GM04504 (cell line): ENCODE measurements around the gene RALGAPA2.

ENCODE experiments used
- DNase-seq: peaks from one replicate; pipeline ENCODE4 v3.0.0-alpha.2; 2012; ENCODE audit warnings: low read depth

Gene RALGAPA2

DNA sequence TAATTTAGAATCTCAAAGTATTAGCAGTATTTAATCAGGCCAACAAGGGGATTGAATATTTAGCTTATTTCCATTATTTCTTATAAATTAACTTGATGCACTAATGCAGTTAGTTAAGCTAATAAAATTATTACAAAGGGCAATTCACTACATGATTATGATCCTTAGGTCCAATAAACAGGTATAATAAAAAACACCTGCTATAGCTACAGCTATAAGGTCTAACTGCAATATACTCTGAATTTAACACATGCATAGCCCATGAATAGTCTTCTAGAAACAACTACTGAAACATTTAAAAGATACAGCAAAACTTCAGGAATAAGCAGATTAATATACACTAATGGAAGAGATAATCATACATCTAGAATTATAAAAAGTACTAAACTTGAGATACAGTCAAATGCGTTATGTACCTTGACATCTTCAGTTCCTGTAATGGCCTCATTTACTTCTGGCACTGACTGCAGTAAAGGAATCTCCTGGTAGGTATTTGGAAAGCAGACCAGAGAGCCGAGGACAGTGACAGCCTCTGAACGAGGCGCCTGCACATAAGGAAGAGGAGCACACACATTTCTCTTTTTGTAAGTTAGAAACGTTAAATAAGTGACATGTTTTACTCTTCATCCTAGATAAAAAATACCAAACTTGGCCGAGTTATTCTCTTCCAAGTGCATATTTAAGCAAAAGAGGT lies 176.1 kb downstream of the RALGAPA2 start:
- no peak for DNase-seq

DNA sequence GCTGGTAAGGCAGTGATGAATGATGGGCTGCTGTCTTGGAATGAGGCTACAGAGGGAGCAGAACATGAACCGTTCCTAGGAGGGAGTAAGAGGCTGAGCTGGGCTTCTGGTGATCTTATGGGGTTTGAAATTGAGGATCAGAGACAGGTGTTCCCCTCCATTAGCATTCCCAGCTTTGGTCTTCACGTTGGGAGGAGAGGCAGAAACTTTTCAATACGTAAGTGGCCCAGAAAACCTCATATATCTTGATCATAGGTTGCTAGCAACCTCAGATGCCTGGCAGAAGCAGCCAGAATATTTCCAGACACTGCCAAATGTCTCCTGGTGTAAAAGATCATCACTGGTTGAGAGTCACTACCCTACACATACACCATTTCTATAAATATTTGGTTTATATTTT lies 177.4 kb downstream of the RALGAPA2 start:
- no peak for DNase-seq

DNA sequence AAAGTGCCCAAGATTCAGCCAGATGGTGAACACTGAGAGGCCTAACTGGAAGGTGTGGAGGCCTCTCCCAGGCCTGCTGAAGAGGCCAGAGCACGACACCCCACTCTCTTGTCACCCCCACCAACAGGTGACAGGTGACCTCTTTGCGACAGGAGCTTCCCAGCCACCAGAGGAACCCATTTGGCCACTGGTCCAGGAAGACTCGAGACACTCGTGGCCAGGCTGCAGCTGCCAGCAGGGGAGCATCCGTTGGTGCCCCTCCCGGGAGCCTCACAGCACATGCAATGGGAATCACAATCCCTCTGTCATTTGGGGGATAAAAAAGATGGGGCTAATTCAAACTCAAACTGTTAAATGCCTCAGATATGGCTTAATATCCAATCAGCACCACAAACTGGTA lies 181.2 kb downstream of the RALGAPA2 start:
- no peak for DNase-seq

DNA sequence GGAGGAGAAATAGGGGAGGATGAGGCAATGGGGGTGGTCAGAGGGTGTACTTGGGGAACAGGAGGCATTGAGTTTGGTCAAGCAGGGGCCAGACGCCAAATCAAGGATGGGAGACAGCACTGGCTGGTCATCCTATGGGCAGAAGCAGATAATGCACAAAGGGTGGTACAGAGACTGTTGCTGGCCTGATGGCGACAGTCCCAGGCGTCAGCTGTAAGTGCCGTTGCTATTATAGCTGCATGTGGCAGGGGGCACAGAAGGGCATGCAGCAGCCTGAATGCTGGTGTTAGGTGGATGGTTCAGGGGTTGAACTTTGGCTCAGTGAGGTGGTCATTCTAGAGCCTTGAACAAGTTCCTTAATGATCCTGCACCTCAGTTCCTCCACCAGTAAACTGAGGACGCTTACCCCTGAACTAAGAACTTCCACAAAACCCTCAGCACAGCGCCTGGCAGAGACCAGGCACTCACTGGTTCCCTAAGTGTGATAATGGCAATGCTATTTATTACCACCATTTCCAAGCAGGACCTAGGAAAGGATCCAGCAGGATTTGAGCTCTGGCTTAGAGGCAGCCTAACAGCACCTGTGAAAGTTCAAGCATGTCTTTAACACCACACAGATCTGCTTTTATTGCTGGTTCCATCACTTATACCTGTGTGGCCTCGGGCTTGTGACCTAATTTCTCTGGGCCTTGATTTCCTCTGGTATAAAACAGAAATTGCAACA lies 181.9 kb downstream of the RALGAPA2 start:
- DNase-seq = no peak

DNA sequence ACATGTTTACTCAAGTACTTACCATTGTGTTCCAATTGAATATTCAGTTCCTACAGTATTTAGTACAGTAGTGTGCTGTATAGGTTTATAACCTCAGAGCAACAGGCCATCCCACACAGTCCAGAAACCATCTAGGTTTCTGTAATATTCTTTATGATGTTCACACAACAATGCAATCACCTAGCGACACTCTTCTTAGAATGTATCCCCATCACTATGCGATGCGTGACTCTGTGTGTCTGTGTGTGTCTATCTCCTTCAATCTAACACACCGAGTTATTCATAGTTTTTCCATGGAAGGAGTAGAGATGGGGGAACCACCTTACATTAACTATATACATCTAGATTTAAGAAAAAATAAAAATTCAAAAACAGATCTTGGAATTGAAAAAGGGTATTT lies 182.8 kb downstream of the RALGAPA2 start:
- DNase-seq = no peak

DNA sequence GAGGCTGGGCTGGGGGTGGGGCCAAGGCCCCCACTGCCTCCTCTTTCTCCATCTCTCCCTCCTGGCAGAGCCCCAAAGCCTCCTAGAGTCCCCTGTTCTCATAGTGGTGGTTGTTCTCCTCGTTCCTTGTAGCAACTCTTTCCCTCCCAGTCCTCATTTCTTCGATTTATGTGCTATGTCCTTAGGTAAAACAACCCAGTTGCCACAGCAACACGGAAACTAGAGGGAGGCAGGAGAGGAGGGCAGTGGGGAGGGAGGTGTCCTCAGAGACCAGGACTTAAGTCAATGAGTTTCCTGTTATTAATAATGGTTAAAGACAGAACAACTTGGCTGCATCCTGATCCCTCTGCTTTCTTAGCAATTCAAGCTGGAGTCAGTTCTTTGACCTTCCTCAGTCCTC lies 183.6 kb downstream of the RALGAPA2 start:
- DNase-seq = no peak

DNA sequence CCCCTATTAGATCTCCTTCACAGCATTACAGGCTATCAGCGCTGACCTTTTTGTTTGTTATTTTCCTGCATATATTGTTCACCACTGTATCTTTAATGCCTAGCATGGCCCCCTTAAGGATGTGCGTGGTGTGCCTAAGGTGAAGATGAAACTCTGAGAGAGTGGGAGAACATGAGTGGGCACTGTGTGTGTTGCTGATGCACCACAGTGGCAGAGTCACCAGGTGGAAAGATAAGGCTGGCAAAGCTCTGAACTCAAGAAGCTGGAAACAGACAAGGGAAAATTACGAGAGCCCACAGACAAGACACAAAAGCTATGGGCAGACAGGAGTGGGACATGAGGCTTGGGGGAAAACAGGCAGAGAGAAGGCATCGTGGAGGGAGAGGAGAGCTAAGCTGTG lies 184.8 kb downstream of the RALGAPA2 start:
- DNase-seq = no peak

DNA sequence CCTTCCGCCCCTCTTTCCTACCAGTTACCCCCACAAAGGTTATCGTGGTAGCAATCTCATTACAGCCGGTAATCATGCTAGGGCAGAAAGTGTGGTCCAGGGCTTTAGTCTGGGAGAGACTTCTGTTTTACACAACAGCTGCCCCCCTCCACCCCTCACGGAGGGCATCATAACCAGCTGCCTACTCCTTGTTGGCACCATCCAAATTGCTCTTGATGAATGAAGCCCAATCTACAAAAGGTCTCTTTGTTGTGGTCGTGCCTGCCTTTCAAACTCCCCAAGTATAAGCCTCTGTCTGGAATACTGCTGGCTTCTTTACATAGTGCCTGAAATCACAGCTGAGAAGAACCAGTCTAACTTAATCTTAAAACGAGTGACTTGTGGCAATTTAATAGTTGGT lies 186.7 kb downstream of the RALGAPA2 start:
- DNase-seq = no peak

DNA sequence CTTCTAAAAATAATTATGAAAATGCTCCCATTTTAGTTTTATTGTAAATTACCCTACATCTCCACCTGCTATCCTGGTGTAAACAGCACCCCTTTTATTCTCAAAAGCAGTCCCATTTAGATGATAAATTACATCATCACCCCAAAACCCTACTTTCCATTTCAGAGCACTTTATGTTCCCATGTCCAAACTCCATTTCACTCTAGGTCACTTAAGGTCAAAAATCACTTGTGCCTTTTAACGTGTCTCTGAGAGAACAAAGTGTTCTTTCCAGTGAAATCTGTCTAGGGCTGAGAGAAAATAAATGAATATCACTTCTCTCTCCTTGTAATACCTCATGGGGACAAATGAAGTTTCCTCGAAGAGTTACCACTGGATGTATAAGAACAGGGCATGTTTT lies 187.2 kb downstream of the RALGAPA2 start:
- no peak for DNase-seq

DNA sequence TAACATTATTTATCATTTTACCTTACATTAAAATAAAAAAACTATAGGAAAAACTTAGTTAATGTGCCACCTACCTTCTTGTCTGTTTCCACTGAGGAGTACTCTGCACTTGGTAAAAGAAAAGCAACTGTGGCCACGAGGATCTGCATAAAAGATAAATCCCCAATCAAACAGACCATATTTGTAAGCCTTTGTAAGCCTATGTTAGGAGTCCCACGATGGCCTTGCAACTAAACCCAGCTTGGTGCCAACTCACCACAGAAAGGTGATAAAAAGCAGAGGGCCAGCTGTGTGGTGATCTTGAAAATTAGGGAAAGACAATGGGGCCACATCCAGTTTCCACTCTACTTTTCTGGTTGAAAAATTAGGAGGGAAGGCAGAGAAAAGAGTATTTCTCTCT lies 187.7 kb downstream of the RALGAPA2 start:
- DNase-seq = no peak

DNA sequence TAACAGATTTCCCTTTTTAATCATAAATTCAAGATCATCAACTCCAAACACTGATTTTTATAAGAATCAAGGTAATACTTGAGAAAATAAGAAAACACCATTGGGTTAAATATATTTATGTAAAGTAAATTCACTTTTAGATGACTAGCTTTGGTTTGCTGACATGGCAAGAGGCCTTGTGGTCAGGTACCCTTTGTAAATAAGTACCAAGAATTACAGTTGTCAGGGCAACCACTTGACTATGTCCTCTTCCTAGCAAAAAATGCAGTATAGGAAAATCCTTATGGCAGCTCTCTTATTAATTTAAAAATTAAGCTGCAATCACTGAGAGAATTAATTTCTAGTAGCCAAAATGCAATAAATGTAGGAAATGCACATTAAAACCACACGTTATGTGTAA lies 190.7 kb downstream of the RALGAPA2 start:
- DNase-seq = no peak

DNA sequence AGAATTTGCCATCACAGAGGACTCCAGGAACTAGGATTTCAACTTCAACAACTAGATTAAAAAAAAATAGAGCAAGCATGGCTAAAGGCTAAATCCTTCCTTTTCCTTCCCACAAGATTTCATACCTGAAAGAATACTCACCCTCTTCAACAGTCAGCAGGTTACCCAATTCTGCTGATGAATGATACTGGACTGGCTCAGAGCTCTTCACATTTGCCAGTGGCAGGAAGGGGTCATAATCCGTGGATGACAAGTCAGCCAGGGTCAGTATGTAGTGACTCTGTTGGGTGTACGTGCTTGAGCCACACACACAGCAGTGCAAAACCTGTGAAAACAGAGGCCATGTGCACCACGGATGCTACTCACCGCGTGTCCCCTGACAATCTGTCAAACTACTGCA lies 191.7 kb downstream of the RALGAPA2 start:
- DNase-seq = peak; percentile 27

DNA sequence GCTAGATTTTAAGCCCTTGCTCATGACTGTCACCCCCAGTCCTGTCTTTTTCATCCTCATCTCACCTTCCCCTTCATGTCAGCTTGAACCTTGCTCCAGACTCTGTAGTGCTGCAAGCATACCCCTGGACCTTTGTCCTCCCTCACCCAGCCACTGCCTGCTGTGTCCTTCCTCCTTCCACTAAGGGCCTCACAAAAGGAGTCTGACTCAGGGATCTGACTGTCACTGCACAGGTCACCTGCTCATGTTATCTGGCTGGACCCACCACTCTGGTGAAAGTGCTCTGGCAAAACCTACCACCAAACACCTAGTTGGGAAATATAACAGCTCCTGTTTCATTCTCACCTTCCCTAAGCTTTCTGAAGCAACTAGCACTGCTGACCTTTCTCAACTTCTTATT lies 193.2 kb downstream of the RALGAPA2 start:
- DNase-seq = no peak

DNA sequence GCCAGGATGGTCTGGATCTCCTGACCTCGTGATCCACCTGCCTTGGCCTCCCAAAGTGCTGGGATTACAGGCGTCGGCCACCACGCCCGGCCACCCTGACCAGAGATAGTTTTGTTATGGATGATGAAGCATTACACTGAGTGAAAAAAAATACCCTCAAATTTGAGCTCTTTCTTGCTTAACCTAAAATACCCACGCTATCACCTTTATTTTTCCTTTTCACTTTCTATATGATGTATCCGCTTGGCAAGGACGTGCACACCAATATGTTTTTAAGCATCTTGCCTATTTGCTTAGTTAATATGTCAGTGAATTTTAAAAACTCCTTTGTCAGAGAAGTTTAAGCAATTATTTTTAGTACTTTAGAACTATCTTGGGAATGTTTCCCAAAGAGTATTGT lies 194.2 kb downstream of the RALGAPA2 start:
- DNase-seq = no peak

DNA sequence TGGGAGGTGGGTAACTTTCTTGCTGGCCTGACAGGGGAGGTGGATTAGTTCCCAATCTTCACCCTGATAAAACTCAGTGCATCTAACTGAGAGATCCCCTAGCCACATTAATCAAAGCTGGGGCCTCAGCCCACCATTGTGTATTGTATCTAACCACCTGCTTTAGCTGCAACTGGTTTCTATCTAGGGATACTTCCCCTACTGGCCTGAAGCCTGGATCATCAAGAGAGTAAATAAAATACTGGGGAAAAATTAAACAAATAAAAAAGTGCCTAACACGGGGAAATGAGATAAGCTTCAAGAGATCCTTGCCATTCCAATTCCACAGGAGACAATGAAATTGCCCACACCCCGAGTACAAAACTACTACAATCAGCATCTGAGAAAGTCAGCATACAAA lies 195.1 kb downstream of the RALGAPA2 start:
- no peak for DNase-seq

DNA sequence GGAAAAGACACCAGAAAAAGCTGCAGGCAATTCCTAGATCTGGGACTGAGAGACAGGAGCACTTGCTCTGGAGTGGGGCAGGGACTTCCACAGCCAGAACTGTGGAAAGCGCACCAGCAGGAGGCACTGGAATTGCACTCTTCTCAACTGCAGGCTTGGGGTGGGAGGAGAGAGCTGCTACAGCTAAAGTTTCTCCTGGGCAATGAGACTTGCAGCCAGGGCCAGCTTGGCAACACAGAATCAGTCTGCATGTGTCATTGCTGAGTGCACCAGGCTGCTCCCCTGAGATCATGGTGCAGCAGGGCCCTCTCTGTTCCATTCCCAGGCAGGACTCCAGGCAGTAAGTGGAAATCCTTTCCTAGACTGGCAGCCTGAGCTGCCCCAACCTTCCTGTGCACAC lies 198.7 kb downstream of the RALGAPA2 start:
- DNase-seq = no peak

DNA sequence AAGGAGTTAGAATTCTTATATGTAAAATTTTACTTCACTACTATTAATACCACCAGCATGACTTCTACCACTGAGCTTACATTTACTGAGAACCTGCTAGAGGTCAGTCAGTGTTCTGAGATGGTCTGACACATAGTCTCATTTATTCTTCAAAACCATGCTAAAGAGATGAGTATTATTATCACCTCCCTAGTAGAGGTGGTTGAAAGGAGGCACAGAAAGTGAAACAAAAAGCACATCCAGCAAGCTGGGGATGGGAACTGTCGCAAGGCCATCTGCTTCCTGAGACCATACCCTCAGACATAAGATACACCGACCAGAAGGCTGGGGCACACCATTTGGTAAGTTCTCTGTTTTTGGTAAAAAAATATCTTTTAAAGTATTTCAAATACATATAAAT lies 206.9 kb downstream of the RALGAPA2 start:
- no peak for DNase-seq

DNA sequence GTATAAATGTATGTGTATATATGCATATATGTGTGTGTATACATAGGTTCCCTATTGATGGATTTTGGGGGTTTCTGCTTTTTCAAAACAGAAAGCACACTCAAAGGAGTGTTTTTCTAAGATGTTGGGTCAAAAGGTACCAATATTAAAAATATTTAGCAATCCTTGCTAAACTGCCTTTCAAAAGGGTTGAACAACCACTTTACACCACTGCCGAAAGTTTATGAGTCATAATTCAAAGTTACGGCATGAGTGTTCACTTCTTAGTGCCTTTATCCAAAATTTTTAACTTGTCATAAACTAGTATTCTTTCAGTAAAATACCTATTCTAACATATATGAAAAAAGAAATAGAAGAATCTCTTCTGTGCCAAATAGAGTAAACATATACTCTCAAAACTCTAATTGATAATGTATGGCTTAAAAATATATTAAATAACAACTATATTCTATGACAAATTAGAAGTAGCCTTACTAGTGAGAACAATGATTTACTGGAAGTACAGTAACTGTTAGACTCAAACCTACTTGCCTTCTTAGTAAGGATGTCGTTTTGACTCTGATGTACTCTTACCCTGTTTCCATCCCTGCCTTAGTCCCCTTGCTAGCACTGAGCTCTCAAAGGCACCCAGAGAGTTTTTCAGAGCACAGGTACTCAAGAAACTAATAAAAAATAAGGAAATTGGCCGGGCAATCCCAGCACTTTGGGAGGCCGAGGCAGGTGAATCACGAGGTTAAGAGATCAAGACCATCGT lies 208.5 kb downstream of the RALGAPA2 start:
- no peak for DNase-seq

DNA sequence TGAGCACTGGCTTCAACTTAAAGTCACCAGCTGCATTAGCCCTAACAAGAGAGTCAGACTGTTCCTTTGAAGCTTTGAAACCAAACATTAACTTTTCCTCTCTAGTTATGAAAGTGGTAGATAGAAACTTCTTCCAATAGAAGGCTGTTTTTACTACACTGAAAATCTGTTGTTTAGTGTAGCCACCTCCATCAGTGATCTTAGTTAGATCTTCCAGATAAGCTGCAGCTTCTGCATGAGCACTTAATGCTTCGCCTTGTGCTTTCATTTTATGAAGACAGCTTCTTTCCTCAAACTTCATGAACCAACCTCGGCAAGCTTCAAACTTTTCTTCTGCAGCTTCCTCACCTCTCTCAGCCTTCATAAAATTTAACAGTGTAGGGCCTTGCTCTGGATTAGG lies 211.3 kb downstream of the RALGAPA2 start:
- DNase-seq = no peak

DNA sequence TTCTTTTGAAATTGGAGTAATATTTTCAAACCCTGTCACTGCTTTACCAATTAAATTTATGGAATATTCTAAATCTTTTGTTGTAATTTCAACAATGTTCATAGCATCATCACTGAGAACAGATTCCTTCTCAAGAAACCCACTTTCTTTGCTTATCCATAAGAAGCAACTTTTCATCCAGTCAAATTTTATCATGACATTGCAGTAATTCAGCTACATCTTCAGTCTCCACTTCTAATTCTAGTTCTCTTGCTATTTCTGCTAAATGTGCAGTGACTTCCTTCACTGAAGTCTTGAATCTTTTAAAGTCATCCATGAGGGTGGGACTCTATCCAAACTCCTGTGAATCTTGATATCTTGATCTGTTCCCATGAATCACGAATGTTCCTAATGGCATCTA lies 212.1 kb downstream of the RALGAPA2 start:
- no peak for DNase-seq

DNA sequence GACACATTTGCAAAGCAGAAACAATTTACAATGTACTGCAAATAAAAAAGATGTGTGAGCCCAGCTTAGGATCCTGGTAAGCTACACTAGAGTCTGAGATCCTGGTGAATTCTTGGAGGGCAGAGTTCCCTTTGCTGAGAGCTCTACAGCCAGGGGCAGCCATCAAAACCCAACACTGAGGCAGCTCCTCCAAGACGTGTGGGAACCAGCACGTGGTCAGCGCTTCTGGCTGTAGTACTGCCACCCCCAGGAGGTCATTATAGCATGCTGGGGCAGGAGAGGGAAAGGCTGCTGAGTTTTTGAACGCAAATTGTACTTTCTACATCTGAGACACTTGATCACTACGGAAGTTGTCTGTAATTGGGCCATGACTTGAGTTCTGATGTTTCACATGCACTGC lies 213.0 kb downstream of the RALGAPA2 start:
- DNase-seq = no peak

DNA sequence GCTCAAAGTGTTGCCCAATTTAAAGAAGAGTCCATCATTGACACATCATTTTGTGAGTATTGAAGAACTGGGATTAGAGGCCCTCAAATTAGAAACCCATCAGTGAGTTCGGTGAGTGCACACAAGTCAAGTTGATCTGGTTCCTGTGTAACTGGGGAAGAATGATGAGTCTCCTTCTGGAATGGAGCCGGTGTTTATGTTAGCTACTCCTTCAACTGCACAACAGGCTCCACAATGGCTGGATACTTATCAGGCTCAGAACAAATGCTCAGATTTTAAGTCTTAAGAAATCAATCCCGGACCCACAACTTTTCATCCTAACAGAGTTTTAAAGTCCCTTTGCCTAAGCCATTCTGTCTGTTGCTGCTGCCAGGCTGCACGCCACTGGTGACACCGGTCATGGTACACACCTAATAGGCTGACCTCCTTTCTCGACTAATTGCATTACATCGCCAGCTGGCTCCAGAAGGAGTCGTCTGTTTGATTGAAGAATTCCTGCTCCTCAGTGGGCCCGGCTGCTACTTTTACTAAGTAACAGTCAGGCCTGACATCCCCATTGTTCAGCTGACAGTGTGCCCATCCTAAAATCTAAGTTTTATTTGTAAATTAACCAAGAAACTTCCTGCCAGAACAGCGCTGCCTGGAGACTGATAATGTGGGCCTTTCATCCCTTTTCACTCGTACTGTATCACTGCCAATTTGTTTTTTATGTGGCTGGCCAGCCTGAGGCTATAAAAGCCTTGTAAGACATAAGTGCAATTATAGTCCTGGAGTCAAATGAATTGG lies 214.2 kb downstream of the RALGAPA2 start:
- DNase-seq = no peak
